HepG2 (cell line): ENCODE results near the gene ARHGAP26. TPM values are rescaled to one million over a fixed set of nuclear protein-coding genes. Genes with fewer than 3 reads are reported as not detected.

Experiments
- ATAC-seq: fragments of 200-7000 bp; cut with Tn5 transposase; 3 replicates; pipeline ENCODE4 v1.9.1; 2020; ENCODE audit warnings: mild to moderate bottlenecking, moderate library complexity
- BruUV-seq: library from RNA; stranded (reverse); fragments of 400-500 nt; replicated peaks from 2 replicates; lab custom pipeline; 2021; lab: Mats Ljungman, UMichigan
- CTCF ChIA-PET: fragments of 300-600 bp; formaldehyde crosslinking; extraction: SDS; loops from one replicate; lab custom pipeline; 2021; ENCODE audit warnings: low total read pairs, inconsistent platforms, low intra/inter-chr PET ratio; lab: Yijun Ruan, JAX
- POLR2A ChIA-PET: fragments of 350-600 bp; sonication (Branson Sonifier 250); formaldehyde crosslinking; loops from one replicate; lab custom pipeline; 2020; ENCODE audit warnings: antibody characterized with exemption, inconsistent platforms; lab: Yijun Ruan, JAX
- DNase-seq: peaks from one replicate; pipeline ENCODE4 v3.0.0-alpha.2; 2015; ENCODE audit warnings: low spot score
- FAIRE-seq: peaks from 3 replicates; lab custom pipeline; 2011; peaks lifted over from hg19 to GRCh38; lab: Jason Lieb, UNC
- H2AFZ ChIP-seq: one replicate; pipeline ENCODE4 v1.6.1; 2011; ENCODE audit warnings: low read length, inconsistent platforms
- H3K27ac ChIP-seq: fragments of 300-600 bp; 3 replicates; pipeline ENCODE4 v1.8.0; 2011; ENCODE audit warnings: mixed run types, mild to moderate bottlenecking, mixed read lengths, low read length, inconsistent platforms; ENCODE audit not compliant: insufficient read depth; ENCODE audit errors: extremely low read length
- H3K27me3 ChIP-seq, 2 experiments: fragments of 200-600 bp in 1 of 2; 2 replicates in 1 of 2; 3 replicates in 1 of 2; pipeline versions ENCODE4 v1.6.0 to v1.8.0; 2011; ENCODE audit warnings: low read length in 2 of 2, mild to moderate bottlenecking in 2 of 2, moderate library complexity in 2 of 2, inconsistent platforms in 1 of 2; ENCODE audit not compliant: insufficient read depth in 2 of 2, control insufficient read depth in 1 of 2
- H3K36me3 ChIP-seq, 2 experiments: fragments of 200-600 bp in 1 of 2; replicated peaks in 1 of 2; 2 replicates in 1 of 2; 3 replicates in 1 of 2; pipeline versions ENCODE4 v1.5.1 to v1.8.0; 2011; ENCODE audit warnings: low read length in 2 of 2, inconsistent platforms in 1 of 2; ENCODE audit not compliant: insufficient read depth in 2 of 2, control insufficient read depth in 1 of 2
- H3K4me1 ChIP-seq: 2 replicates; pipeline ENCODE4 v1.5.1; 2012; ENCODE audit warnings: low read length, inconsistent platforms; ENCODE audit not compliant: insufficient read depth
- H3K4me2 ChIP-seq: 2 replicates; pipeline ENCODE4 v1.6.0; 2011; ENCODE audit warnings: low read depth, low read length, inconsistent platforms
- H3K4me3 ChIP-seq, 3 experiments: fragments of 200-600 bp in 1 of 3; sonication (generic), shearing (Covaris generic) in 1 of 3; replicated peaks in 1 of 3; 2 replicates each; pipeline ENCODE4 v1.5.1; 2011 to 2016; ENCODE audit warnings: low read length in 3 of 3, inconsistent platforms in 2 of 3, low read depth in 2 of 3, mild to moderate bottlenecking in 2 of 3, control low read depth in 1 of 3, mixed read lengths in 1 of 3; ENCODE audit not compliant: insufficient read depth in 1 of 3
- H3K79me2 ChIP-seq: one replicate; pipeline ENCODE4 v1.6.1; 2011; ENCODE audit warnings: low read length, inconsistent platforms; ENCODE audit not compliant: insufficient read depth
- H3K9ac ChIP-seq: 2 replicates; pipeline ENCODE4 v1.6.0; 2011; ENCODE audit warnings: mild to moderate bottlenecking, low read depth, low read length, inconsistent platforms; ENCODE audit not compliant: insufficient read depth
- H3K9me3 ChIP-seq: 2 replicates; pipeline ENCODE4 v1.5.1; 2012; ENCODE audit warnings: mild to moderate bottlenecking, low read length
- H4K20me1 ChIP-seq: 2 replicates; pipeline ENCODE4 v1.6.0; 2011; ENCODE audit warnings: inconsistent platforms, mild to moderate bottlenecking, low read length, moderate library complexity; ENCODE audit not compliant: insufficient read depth
- CBX2 ChIP-seq, 2 experiments: fragments of 200-600 bp in 1 of 2; sonication (generic); formaldehyde crosslinking in 1 of 2; IDR thresholded peaks; 2 replicates each; pipeline versions ENCODE4 v1.7.0 to v1.8.1; 2018 to 2022; ENCODE audit warnings: low read depth in 2 of 2, low read length in 1 of 2, mild to moderate bottlenecking in 1 of 2, missing genetic modification reagents in 1 of 2
- CENPT ChIP-seq: sonication (generic); formaldehyde crosslinking; IDR thresholded peaks from 2 replicates; pipeline ENCODE4 v1.8.0; 2022; ENCODE audit warnings: low read depth, mild to moderate bottlenecking, moderate library complexity, missing genetic modification reagents
- ETS1 ChIP-seq: sonication (generic); formaldehyde crosslinking; IDR thresholded peaks from 2 replicates; pipeline ENCODE4 v1.4.0; 2020; ENCODE audit warnings: missing genetic modification reagents
- FUBP1 ChIP-seq: sonication (generic); formaldehyde crosslinking; IDR thresholded peaks from 2 replicates; pipeline ENCODE4 v1.5.1; 2020; ENCODE audit warnings: missing genetic modification reagents, mild to moderate bottlenecking, borderline replicate concordance
- MED8 ChIP-seq: sonication (generic); formaldehyde crosslinking; IDR thresholded peaks from 2 replicates; pipeline ENCODE4 v1.8.1; 2023; ENCODE audit warnings: mild to moderate bottlenecking, missing genetic modification reagents; ENCODE audit not compliant: insufficient replicate concordance
- PLSCR1 ChIP-seq: sonication (generic); formaldehyde crosslinking; IDR thresholded peaks from 2 replicates; pipeline ENCODE4 v1.5.0; 2020; ENCODE audit warnings: missing genetic modification reagents, mild to moderate bottlenecking, borderline replicate concordance
- RNF2 ChIP-seq: fragments of 450-650 bp; conservative IDR thresholded peaks from 2 replicates; pipeline ENCODE4 v1.6.1; 2016; ENCODE audit warnings: low read depth
- SIN3A ChIP-seq: IDR thresholded peaks from 2 replicates; pipeline ENCODE4 v1.6.1; 2011; ENCODE audit warnings: low read depth, mild to moderate bottlenecking, control low read depth, low read length, borderline replicate concordance
- SIX1 ChIP-seq: sonication (generic); formaldehyde crosslinking; IDR thresholded peaks from 2 replicates; pipeline ENCODE4 v1.4.0; 2020; ENCODE audit warnings: missing genetic modification reagents, borderline replicate concordance
- TBL1XR1 ChIP-seq: fragments of 150-350 bp; IDR thresholded peaks from 2 replicates; pipeline ENCODE4 v1.6.1; 2014; ENCODE audit warnings: borderline replicate concordance, low read length; ENCODE audit not compliant: partially characterized antibody
- ZBTB26 ChIP-seq: IDR thresholded peaks from 2 replicates; pipeline ENCODE4 v1.6.1; 2016; ENCODE audit warnings: missing compliant biosample characterization, missing genetic modification reagents, borderline replicate concordance
- ZBTB46 ChIP-seq: sonication (generic); formaldehyde crosslinking; IDR thresholded peaks from 2 replicates; pipeline ENCODE4 v1.4.0; 2020; ENCODE audit warnings: mild to moderate bottlenecking, missing genetic modification reagents, borderline replicate concordance
- ZNF180 ChIP-seq: sonication (generic); formaldehyde crosslinking; IDR thresholded peaks from 2 replicates; pipeline ENCODE4 v1.4.0; 2020; ENCODE audit warnings: low read depth, missing genetic modification reagents, borderline replicate concordance
- ZNF564 ChIP-seq: sonication (generic); formaldehyde crosslinking; IDR thresholded peaks from 2 replicates; pipeline ENCODE4 v1.8.1; 2023; ENCODE audit warnings: mild to moderate bottlenecking, missing genetic modification reagents
- ZNF678 ChIP-seq: sonication (generic); formaldehyde crosslinking; IDR thresholded peaks from 2 replicates; pipeline ENCODE4 v1.4.0; 2020; ENCODE audit warnings: mild to moderate bottlenecking, missing genetic modification reagents
- ZNF772 ChIP-seq: sonication (generic); formaldehyde crosslinking; IDR thresholded peaks from 2 replicates; pipeline ENCODE4 v1.5.0; 2020; ENCODE audit warnings: mild to moderate bottlenecking, missing genetic modification reagents
- ZSCAN21 ChIP-seq: sonication (generic); formaldehyde crosslinking; IDR thresholded peaks from 2 replicates; pipeline ENCODE4 v1.8.0; 2022; ENCODE audit warnings: mild to moderate bottlenecking, missing genetic modification reagents, moderate library complexity, borderline replicate concordance
- WGBS: methylation state at CpG from one replicate; pipeline ENCODE4 v1.1.6; 2017; ENCODE audit warnings: low lambda C conversion rate; 5-methylcytosine and 5-hydroxymethylcytosine counted together
- in situ Hi-C: cut with HindIII; loops from 2 replicates; pipeline ENCODE4 v1.10.0; 2017; ENCODE audit warnings: low pct_unique_long_range_greater_than_20kb; ENCODE audit not compliant: extremely low pct_ligation_motif_present
- intact Hi-C: fragments of 100-400 bp; cut with micrococcal nuclease; formaldehyde crosslinking; loops from one replicate; pipeline ENCODE4 v1.10.0; 2022; ENCODE audit not compliant: unreplicated experiment
- polyA plus RNA-seq, 8 experiments: library from polyadenylated mRNA; depleted of rRNA in 3 of 8; stranded (reverse) in 7 of 8; unstranded in 1 of 8; fragments of >200 nt; fragmentation: Illumina TruSeq in 4 of 8; extraction: Trizol in 4 of 8; gene quantifications; 2 replicates each; pipeline versions ENCODE4 v1.2.1 to v1.2.3, GENCODE V29; 2011 to 2016; ENCODE audit warnings: low read depth in 4 of 8, missing spikeins in 1 of 8, mixed read lengths in 1 of 8; ENCODE audit not compliant: insufficient read depth in 1 of 8
- total RNA-seq, 5 experiments: library from RNA; depleted of rRNA; stranded (reverse); fragments of >200 nt; fragmentation: Illumina TruSeq; extraction: Trizol; gene quantifications; 2 replicates each; pipeline ENCODE4 v1.2.3, GENCODE V29; 2016; ENCODE audit warnings: low read depth in 1 of 5

ARHGAP26 gene
- total and polyA plus RNA-seq, 2 of the 13 experiments (the other 11 are each of a cell fraction or from before 2014, with no cell fraction given), result 9.6 to 18.2 TPM

GRCh38 chr5:143080407-143080806 lies 310.2 kb downstream of the ARHGAP26 start:
- Histone ChIP-seq H4K20me1 (no peaks in the 10 kb centered on the region), H3K9ac (no peak overlapping the region), H3K36me3 (peaks cover 0 to 4% of the 10 kb centered on the region in 2 experiments; a peak in 1 of 5 replicates), H3K4me1 (peaks cover 30% of the 10 kb centered on the region), H3K4me3 (no peak overlapping the region), H3K9me3 (no peaks in the 10 kb centered on the region), H3K79me2 (no peaks in the 10 kb centered on the region)
- FAIRE-seq (no peak), DNase-seq (no peak), ATAC-seq (no peak)
- WGBS, result 97% methylated on average over 2 of the region's 2 CpGs
- intact Hi-C loops, result no loop called here
- POLR2A ChIA-PET, result no interaction called here
- in situ Hi-C loops, result no loop called here
- TF ChIP-seq SIX1 (CRISPR knock-in tag), result no peak
- TF ChIP-seq RNF2, result no peak
- TF ChIP-seq ZBTB26, result no peak
- no peak for TF ChIP-seq ZSCAN21 (CRISPR knock-in tag)
- TF ChIP-seq ETS1 (CRISPR knock-in tag), result no peak
- TF ChIP-seq ZBTB46 (CRISPR knock-in tag), result no peak
- TF ChIP-seq TBL1XR1, result no peak
- no peak for TF ChIP-seq PLSCR1 (CRISPR knock-in tag)
- TF ChIP-seq CENPT (CRISPR knock-in tag), result no peak
- TF ChIP-seq ZNF678 (CRISPR knock-in tag), result no peak
- no peak for TF ChIP-seq ZNF564 (CRISPR knock-in tag)
- no peak for TF ChIP-seq SIN3A
- TF ChIP-seq CBX2 (IDR thresholded peaks at IDR 0.05; ENCODE audit: low read depth, low read length), result no peak
- TF ChIP-seq CBX2 (CRISPR knock-in tag; IDR thresholded peaks at IDR 0.05; ENCODE audit: low read depth), result no peak
- no peak for TF ChIP-seq FUBP1 (CRISPR knock-in tag)
- TF ChIP-seq ZNF772 (CRISPR knock-in tag), result no peak
- TF ChIP-seq ZNF180 (CRISPR knock-in tag), result no peak
- TF ChIP-seq MED8 (CRISPR knock-in tag), result no peak
- TF ChIP-seq, all 625 proteins: peak for 0
- CTCF ChIA-PET, result no interaction called here
- H2AFZ ChIP-seq, result no peak overlapping the region
- H3K4me2 ChIP-seq, result no peak overlapping the region
- no peak overlapping the region for H3K27ac ChIP-seq
- H3K27me3 ChIP-seq, result no peaks in the 10 kb centered on the region
- no TSS peak for BruUV-seq
